Measurements from ENCODE around the gene AKR7A3. TPM values are rescaled to one million over a fixed set of nuclear protein-coding genes. Genes with fewer than 3 reads are reported as not detected.

AKR7A3 gene
- total and polyA plus RNA-seq, 12 donors = 0.13 to 0.66 (median 0.25) TPM; not detected in 2

- intact Hi-C loops (cut with DNase I) = no loop called here
- peaks cover 9 to 59% (median 27%) of the 10 kb centered on the region in 9 donors for H3K4me1 ChIP-seq
- H3K27ac ChIP-seq = no peak overlapping the region
These were observed 25.7 kb upstream of the AKR7A3 start for GRCh38 chr1:19313961-19314882.

GRCh38 chr1:19313636-19313959, 25.0 kb upstream of the AKR7A3 start:
- Histone ChIP-seq H3K4me3 (no peak overlapping the region), H3K9me3 (no peaks in the 10 kb centered on the region), H3K27me3 (no peaks in the 10 kb centered on the region), H3K36me3 (peaks cover 0 to 21% (median 0%) of the 10 kb centered on the region in 9 donors), H3K4me1 (peaks cover 9 to 59% (median 27%) of the 10 kb centered on the region in 9 donors), H3K27ac (peak overlapping the region in 1 of 10 donors; percentile 88)
- WGBS, 2 donors = 89 to 93% methylated on average over 4 of the region's 4 CpGs
- intact Hi-C loops (cut with DNase I) = no loop called here
- ATAC-seq (no peak), DNase-seq (no peak)
- no peak for TF ChIP-seq CTCF (IDR thresholded peaks at IDR 0.05)

More at GRCh38 chr1:19313961-19314882, 25.7 kb upstream of the AKR7A3 start:
- WGBS, 2 donors = 91 to 95% methylated on average over 10 of the region's 10 CpGs
- ATAC-seq (no peak), DNase-seq (no peak)
- Histone ChIP-seq H3K4me3 (no peak overlapping the region), H3K27me3 (no peaks in the 10 kb centered on the region), H3K36me3 (peaks cover 0 to 28% (median 0%) of the 10 kb centered on the region in 9 donors), H3K9me3 (no peaks in the 10 kb centered on the region)
- TF ChIP-seq CTCF (IDR thresholded peaks at IDR 0.05) = no peak

- no peaks in the 10 kb centered on the region for H3K27me3 ChIP-seq
- 37 to 41% methylated on average over 20 of the region's 20 CpGs for WGBS, 2 donors
- H3K4me3 ChIP-seq = peak overlapping the region; percentile 63 to 99 (median 81)
- DNase-seq (no peak), ATAC-seq (no peak)
- intact Hi-C loops (cut with DNase I) = no loop called here
- H3K9me3 ChIP-seq = no peaks in the 10 kb centered on the region
- no peak for TF ChIP-seq CTCF (IDR thresholded peaks at IDR 0.05)
- peak overlapping the region in 9 of 10 donors; percentile 65 to 93 (median 89) for H3K27ac ChIP-seq
- H3K36me3 ChIP-seq = peaks cover 0 to 20% (median 4%) of the 10 kb centered on the region in 9 donors
- H3K4me1 ChIP-seq = peaks cover 9 to 59% (median 27%) of the 10 kb centered on the region in 9 donors
These were observed 24.4 kb upstream of the AKR7A3 start for GRCh38 chr1:19312782-19313635.
